ENCODE results near the gene ZFPM1.

Gene ZFPM1

GRCh38 chr16:88452482-88453216 is 431 bp upstream of the ZFPM1 start:
- DNase-seq, result no peak

GRCh38 chr16:88453611-88454522 is 787 bp downstream of the ZFPM1 start:
- DNase-seq, result no peak

- no peak for DNase-seq
Observed at GRCh38 chr16:88454523-88454947, 1.5 kb downstream of the ZFPM1 start.

GRCh38 chr16:88455610-88456355 is 2.7 kb downstream of the ZFPM1 start:
- DNase-seq, result no peak

GRCh38 chr16:88456356-88457292 is 3.5 kb downstream of the ZFPM1 start:
- no peak for DNase-seq

- no peak for DNase-seq
Observed at GRCh38 chr16:88458039-88458772, 5.1 kb downstream of the ZFPM1 start.

- no peak for DNase-seq
Observed at GRCh38 chr16:88458773-88459235, 5.7 kb downstream of the ZFPM1 start.

GRCh38 chr16:88459366-88460073 is 6.4 kb downstream of the ZFPM1 start:
- no peak for DNase-seq

GRCh38 chr16:88460496-88461330 is 7.6 kb downstream of the ZFPM1 start:
- DNase-seq, result no peak

- DNase-seq, result no peak
Observed at GRCh38 chr16:88461331-88462269, 8.5 kb downstream of the ZFPM1 start.

- no peak for DNase-seq
Observed at GRCh38 chr16:88462396-88462795, 9.3 kb downstream of the ZFPM1 start.

GRCh38 chr16:88463411-88463810 is 10.3 kb downstream of the ZFPM1 start:
- no peak for DNase-seq

- no peak for DNase-seq
Observed at GRCh38 chr16:88464447-88465318, 11.6 kb downstream of the ZFPM1 start.

GRCh38 chr16:88465387-88465983 is 12.4 kb downstream of the ZFPM1 start:
- DNase-seq, result no peak

- no peak for DNase-seq
Observed at GRCh38 chr16:88466175-88466862, 13.2 kb downstream of the ZFPM1 start.

- DNase-seq, result no peak
Observed at GRCh38 chr16:88466949-88467348, 13.9 kb downstream of the ZFPM1 start.
